Stromal cell of bone marrow (primary cell): Measurements from ENCODE around the gene ABCB1.

ENCODE experiments used
- DNase-seq: peaks from one replicate; pipeline ENCODE4 v3.0.0-alpha.2; 2012; ENCODE audit warnings: low read depth

The ABCB1 gene

DNA sequence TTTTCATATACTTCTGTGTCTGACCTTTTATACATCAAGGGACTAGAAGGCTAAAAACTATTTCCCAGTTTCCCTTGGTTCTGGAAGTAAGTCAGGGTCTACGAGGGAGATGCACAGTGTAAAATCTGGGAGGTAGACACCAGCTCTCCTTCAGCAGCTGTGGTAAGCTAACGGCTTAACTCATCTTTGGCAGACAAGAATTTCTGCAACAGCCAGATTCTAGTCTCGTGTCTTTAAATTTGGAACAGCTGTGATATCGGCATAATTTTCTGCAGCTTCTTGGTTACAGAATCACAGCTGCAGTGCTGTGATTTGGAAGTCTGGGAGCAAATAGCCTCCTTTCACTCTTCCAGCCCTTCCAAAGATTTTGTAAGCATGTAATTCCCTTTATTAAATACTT is 87.8 kb downstream of the ABCB1 start:
- DNase-seq = no peak

DNA sequence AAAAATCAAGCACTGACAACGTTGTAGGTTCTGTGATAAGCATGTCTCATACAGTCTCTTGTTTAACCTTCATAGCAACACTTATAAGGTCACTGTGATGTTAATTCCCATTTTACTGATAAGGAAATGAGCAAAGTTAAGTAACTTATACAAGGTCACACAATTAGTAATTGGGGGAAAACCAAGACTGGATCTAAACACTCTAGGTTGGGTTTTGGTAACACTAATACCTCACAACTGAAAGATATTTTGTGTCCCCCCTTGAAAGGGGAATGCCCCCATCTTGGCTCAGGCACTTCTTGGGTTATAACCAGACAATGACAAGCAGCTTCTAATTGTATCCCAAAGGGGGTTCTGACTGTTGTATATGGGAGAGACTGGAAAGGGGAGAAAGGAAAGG is 89.2 kb downstream of the ABCB1 start:
- DNase-seq = no peak

DNA sequence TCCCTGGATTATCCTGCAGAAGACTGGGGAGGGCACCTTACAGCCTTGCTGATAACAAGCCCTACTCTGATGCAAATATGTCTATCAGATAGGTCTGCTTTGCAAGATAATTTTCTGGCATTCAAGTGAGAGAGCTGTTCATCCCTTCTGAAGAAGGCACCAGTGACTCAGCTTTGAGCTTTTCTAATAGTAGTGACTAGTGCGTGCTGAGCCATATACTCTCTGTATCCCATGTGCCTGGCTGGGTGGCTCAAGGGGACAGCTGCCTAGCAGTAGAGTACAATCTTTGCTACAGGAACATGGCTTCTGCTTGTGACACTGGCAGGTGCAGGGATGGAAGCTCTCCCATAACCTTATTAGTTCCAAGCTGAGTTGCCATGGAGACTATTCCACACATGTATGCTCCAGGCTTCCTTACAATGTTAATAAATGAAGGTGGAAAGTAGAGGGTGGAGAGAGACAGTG is 90.2 kb downstream of the ABCB1 start:
- no peak for DNase-seq

- DNase-seq = no peak
These were observed 93.2 kb downstream of the ABCB1 start for GRCh38 chr7:87507446-87507845.

DNA sequence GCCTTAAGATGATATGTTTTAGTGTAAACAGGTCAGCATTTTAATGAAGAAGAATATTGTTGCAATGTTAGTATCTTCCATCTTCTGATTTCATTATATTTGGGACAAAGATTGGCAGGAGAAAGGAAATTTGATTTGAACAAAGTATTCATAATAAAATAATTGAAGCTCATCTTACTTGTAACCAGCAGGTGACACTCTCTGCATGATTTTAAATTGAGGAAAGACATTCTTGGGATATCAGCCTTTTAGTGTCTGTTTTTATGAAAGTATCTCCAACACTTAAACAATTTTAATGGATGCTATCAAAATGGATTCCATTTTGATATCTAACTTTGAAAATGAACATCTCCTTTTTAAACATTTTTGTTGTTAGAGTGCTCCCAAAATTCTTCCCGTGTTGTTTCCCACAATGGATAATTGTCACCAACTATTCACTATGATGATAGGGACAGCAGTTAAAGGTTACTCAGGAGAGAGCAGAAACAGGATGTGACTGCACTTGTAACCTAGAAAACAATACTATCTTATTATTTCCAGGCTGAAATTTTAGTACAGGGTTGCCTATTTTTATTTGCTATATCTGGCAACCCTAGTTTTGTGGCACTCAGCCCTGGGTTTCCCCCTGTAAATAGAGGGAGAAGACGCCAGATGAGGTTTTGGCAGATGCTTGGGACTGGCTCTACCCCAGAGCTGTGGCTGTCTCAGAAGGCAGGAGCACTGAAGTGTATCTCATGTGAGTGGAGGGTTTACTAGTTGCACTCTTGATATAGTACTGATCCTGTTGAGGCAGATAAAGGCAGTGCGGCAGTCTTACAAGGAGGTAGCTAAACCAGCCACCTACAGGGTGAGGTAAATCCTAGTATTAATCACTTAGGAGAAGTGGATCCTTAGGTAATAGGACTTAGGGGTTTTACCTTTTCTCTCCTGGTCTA is 94.2 kb downstream of the ABCB1 start:
- DNase-seq = peak; percentile 3

DNA sequence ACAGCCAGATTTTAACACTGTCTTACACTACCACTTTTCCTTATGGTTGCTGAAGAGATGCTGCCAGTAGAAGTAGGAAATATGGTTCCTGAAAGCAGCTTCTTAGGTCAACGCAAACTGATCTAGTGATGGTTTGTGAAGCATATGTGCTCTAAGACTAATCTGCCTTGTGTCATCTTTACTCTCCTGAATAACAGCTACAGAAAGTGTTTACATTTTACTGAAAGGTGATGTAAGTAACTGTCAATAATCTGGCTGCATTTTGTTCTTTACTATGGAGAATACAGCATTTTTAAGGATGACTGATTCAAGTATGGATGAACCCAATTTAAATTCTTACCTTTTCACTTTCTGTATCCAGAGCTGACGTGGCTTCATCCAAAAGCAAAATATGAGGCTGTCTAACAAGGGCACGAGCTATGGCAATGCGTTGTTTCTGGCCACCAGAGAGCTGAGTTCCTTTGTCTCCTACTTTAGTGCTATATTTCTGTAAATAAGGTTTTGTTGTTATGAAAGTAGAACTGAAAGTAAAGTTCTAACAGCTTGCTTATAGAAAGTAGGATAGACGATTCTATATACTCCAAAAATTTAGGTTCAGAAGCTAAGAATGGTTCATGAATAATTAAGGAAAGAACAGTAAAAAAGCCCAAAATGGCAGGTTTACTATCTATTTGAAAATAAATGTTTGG is 95.0 kb downstream of the ABCB1 start:
- no peak for DNase-seq

GRCh38 chr7:87505122-87505521 is 95.6 kb downstream of the ABCB1 start:
- no peak for DNase-seq

DNA sequence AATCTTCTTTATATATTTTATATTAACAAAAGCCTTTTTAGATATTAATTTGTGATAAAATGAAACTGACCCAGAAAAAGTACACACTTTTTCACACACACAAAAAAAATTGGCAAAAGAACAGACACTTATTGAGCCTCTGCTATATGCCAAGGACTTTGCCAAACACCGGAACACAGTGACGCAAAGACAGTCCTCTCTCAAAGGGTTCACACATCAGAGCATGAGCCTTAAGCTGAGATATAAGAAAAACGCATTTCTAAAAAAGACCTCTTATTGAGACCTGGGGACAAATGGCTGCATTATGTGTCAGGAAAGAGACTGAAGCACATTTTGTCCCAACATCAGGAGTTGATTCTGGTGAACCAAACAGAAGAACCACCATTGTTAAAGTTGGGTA is 101.2 kb downstream of the ABCB1 start:
- DNase-seq = no peak

DNA sequence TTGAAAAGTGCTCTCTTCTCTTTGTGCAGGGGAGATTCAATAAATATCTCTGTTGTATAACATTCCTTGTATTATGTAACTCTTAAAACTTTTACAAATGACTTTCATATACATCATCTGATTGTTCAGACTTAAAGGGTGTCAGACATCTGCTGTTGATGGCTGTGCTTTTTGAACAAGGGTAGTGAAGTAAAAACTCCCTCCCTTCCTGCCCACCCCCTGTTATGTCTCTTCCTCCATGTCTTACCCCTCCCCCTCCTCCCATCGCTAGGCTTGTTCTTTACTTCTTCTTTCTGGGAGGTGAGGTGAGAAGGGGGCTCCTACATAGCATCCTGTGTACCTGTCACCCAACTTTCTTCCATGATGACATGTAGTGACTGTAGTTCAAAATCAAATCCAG is 101.8 kb downstream of the ABCB1 start:
- no peak for DNase-seq

- DNase-seq = no peak
These were observed 103.2 kb downstream of the ABCB1 start for GRCh38 chr7:87497482-87497881.

DNA sequence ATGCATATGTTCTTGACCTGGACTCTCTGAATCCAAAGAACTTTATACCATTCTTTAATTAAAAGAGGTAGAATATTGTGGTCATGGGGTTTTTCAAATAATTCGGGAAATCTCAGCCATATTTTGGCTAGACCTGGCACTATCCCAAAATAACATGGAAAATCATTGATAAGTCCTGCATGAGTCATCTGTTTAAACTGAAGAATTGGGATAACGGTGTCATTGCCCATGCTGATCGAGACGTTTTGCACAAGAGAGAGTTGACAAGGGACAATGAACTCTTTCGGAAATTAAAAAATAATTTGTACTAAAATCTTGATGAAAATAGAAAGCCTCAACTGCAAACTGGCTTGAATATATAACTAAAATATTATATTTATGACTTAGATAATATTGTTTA is 105.3 kb downstream of the ABCB1 start:
- no peak for DNase-seq

GRCh38 chr7:87494454-87494853 is 106.2 kb downstream of the ABCB1 start:
- DNase-seq = no peak

GRCh38 chr7:87483131-87483530 is 117.6 kb downstream of the ABCB1 start:
- DNase-seq = no peak

DNA sequence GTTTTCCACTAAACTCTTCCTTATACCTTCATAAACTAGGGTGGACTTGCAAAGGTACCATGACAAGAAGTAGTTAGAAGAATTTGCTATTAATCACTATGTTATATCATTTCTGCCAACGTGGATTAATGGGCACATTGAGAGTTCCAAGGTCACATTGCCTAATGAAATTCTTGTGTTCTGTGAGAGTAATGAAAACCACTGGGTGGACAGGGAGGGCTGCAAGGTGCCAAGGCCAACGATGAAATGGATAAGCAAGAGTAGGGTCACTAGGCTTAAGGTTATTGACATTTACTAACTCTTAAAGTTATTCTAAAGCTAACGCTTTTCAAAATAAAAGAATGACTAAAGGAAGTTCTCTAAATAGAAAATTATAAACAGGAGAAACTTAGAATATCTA is 118.6 kb downstream of the ABCB1 start:
- no peak for DNase-seq

GRCh38 chr7:87480386-87480785 is 120.3 kb downstream of the ABCB1 start:
- no peak for DNase-seq

DNA sequence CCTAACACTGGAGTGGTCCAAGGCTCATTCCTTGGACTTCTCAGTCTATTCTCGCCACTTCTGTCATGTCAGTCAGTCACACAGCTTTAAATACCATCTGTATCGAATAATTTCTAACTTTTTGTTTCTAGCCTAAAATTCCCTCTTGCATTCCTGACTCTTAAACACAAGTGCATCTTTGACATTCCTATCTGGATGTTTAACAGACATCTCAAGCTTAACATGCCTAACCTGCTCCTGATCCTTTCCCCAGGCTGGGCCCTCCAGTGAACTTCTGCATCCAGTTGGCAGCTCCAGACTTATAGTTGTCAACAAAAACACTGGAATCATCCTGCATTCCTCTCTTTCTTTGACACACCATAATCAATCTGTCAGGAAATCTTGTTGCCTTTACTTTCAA is 120.7 kb downstream of the ABCB1 start:
- no peak for DNase-seq

GRCh38 chr7:87476179-87476557 is 124.5 kb downstream of the ABCB1 start:
- DNase-seq = no peak

DNA sequence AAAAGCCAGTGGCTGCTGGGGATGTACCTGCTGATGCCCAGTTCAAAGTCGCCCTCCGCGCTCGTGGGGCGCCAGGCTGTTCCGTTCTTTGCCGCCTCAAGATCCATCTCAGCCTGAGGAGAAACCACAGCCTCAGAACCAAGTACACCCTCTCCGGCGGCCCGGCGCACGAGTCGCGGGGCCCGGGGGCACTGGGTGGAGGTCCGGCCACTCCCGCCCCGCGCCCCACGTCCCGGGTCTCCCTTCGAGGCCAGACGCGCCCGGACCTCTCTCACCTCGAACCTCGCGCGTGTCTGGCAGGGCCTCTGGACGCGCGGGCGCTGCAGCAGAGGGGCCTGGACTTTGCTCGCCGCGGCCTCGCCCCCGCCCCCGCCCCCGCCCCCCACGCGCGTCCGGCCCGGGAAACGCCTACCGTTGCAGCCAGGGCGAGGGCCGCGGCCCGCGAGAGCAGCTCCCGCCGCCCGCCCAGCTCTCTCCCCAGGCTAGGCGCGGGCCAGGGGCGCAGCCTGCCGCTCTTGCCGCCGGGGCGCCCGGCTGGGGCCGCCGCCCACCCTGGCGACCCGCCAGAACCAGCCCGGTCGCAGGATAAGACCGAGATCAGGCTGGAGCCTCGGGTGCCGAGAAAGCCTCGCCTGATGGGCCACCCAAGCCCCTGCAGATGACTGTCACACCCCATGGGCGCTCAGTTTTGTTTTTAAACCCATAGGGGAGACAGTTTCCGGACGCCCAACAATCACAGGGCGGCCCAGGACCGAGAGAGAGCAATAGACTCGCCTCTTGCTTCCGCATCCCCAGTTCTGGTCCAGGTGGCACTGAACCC is 125.1 kb downstream of the ABCB1 start, which contains the start of gene ABCB4:
ABCB4 (minus strand) TSS at position 322 of the 820 bp plus-strand sequence; CDS start at position 107, 215 bp downstream.
- no peak for DNase-seq

DNA sequence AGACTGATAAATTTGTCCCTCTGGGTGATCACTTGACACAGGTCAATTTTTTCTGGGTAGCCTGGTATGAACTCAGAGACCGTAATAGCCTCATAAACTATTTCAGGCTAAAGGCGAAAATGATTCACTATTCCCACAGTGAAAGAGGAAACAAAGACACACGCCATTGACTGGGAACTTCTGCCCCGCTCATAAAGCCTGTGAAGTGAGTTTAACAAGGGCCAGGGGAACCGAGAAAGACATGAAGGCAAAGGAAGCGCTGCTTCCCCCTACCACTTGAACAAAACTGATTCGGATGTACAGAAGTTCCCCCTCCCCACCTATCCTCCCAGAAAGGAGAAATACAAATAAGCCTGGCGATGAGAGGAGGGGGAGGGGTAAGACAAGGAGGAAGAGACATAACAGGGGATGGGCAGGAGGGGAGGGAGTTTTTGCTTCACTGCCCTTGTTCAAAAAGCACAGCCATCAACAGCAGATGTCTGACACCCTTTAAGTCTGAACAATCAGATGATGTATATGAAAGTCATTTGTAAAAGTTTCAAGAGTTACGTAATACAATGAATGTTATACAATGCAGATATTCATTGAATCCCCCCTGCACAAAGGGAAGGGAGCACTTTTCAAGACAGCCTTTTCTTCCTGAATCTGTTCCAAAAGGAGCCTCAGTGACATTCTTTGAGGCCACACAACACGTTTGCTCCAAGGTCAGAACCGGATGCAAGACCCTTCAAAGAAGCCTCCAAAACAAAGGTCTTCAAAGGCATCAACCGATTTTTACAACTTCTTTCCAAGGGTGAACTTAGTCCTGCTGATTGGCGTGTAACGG is 125.9 kb downstream of the ABCB1 start:
- DNase-seq = peak; percentile 46

DNA sequence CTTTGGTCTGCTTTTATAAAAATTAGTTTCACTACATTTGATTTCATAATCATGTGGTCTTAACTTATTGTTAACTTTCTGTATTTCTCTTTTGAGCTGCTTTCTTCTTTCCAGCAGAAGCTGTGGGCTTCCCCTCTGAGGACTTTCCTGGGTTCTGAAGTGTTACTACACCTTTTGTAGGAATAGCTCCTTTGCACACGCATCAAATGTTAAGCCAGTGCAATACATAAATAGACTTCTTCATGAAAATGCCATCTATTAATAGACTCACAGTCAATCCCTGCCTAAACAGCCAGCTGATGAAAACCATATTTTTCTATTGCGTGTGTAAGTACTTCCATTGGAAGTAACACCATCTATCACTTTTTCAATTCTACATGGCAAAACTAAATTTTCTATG is 126.7 kb downstream of the ABCB1 start:
- DNase-seq = no peak

GRCh38 chr7:87473192-87473591 is 127.5 kb downstream of the ABCB1 start:
- DNase-seq = no peak
